Measurements from ENCODE around the gene ASB18.

Gene ASB18

GRCh38 chr2:236175548-236176150 is 88.6 kb downstream of the ASB18 start:
- DNase-seq (ENCODE audit: low read depth in 2 of 2) = no peak

- DNase-seq (ENCODE audit: low read depth in 2 of 2) = no peak
These were observed 90.2 kb downstream of the ASB18 start for GRCh38 chr2:236173729-236174607.

- DNase-seq (ENCODE audit: low read depth in 2 of 2) = no peak
These were observed 91.0 kb downstream of the ASB18 start for GRCh38 chr2:236173036-236173728.

- DNase-seq (ENCODE audit: low read depth in 2 of 2) = no peak
These were observed 91.8 kb downstream of the ASB18 start for GRCh38 chr2:236172255-236173035.

GRCh38 chr2:236171680-236172254 is 92.4 kb downstream of the ASB18 start:
- DNase-seq (ENCODE audit: low read depth in 2 of 2) = no peak

- DNase-seq (ENCODE audit: low read depth in 2 of 2) = no peak
These were observed 93.0 kb downstream of the ASB18 start for GRCh38 chr2:236171181-236171679.

GRCh38 chr2:236170590-236171165 is 93.5 kb downstream of the ASB18 start:
- no peak for DNase-seq (ENCODE audit: low read depth in 2 of 2)

- DNase-seq (ENCODE audit: low read depth in 2 of 2) = no peak
These were observed 94.2 kb downstream of the ASB18 start for GRCh38 chr2:236169741-236170589.

- DNase-seq (ENCODE audit: low read depth in 2 of 2) = no peak
These were observed 95.0 kb downstream of the ASB18 start for GRCh38 chr2:236169151-236169721.

GRCh38 chr2:236168110-236169080 is 95.8 kb downstream of the ASB18 start, which contains the start of gene GBX2:
Gene GBX2, minus strand, starts transcription at chr2:236168386. Its CDS starts 415 bp downstream, at chr2:236167971.
- no peak for DNase-seq (ENCODE audit: low read depth in 2 of 2)

- DNase-seq (ENCODE audit: low read depth in 2 of 2) = no peak
These were observed 96.7 kb downstream of the ASB18 start for GRCh38 chr2:236167297-236168109.

GRCh38 chr2:236166796-236167296 is 97.4 kb downstream of the ASB18 start:
- no peak for DNase-seq (ENCODE audit: low read depth in 2 of 2)

GRCh38 chr2:236165842-236166795 is 98.1 kb downstream of the ASB18 start:
- DNase-seq (ENCODE audit: low read depth in 2 of 2) = no peak

- no peak for DNase-seq (ENCODE audit: low read depth in 2 of 2)
These were observed 99.0 kb downstream of the ASB18 start for GRCh38 chr2:236164925-236165841.

Data from stimulated activated CD4-positive, alpha-beta T cell treated with anti-CD3 and anti-CD28 coated beads, Interleukin-12 subunit alpha, Interleukin-12 subunit beta, amount 100 ng/mL, for 24 hours (primary cell).